GM20000 (cell line): Measurements from ENCODE around the gene IAH1.

Experiments
- DNase-seq: peaks from one replicate; pipeline ENCODE4 v3.0.0; 2012; ENCODE audit warnings: low spot score
- CTCF ChIP-seq: IDR thresholded peaks from 2 replicates; pipeline ENCODE4 v1.5.1; 2012; ENCODE audit warnings: mild to moderate bottlenecking, control low read depth; ENCODE audit errors: extremely low read depth, missing control alignments

Gene IAH1

DNA sequence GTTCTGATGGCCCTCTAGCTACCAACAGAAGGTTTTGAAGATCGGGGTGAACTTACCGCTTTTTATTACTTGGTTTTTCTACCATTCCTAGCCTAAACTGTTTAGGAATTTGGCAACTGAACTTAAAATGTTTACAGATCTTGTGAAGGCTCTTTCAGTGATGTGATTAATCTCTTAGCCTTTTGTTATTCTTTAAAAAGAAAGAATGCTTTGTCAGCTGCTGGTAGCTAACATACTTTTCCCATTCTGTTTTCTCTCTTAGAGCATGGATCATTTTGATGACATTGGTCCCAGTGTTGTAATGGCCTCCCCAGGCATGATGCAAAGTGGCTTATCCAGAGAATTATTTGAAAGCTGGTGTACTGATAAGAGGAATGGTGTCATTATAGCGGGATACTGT, 32.8 kb upstream of the IAH1 start:
- no peak for TF ChIP-seq CTCF
- no peak for DNase-seq

DNA sequence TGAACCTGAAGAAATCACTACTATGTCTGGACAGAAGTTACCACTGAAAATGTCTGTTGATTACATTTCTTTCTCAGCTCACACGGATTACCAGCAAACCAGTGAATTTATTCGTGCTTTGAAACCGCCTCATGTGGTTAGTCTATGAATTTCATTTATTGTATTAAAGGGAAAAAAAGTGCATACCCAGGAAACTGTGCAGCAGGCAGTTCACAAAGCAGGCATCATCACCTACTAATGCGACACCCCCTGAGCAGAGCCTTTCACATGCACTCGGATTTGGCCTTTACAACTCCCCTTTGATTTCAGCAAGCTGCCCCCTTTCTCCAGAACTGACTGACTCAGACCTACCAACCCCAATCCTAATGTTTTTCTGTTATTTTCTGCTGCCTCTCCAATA, 30.8 kb upstream of the IAH1 start:
- no peak for TF ChIP-seq CTCF
- no peak for DNase-seq

- TF ChIP-seq CTCF = no peak
- DNase-seq = no peak
These were observed 29.3 kb upstream of the IAH1 start for GRCh38 chr2:9445089-9445488.

DNA sequence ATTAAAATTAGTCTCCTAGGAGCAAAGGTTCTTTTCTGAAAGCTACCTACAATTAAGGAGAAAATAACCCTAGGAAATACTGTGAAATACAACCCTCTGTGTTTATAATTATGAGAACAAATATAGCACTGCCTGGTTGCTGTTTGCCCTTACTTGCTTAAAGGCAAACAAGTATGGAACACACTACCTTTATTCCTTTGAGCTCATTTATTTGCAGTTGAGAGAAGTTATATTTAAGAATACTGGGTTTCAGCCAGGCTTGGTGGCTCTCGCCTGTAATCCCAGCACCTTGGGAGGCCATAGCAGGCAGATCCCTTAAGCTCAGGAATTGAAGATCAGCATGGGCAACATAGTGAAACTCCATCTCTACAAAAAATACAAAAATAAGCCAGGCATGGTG, 23.1 kb upstream of the IAH1 start:
- TF ChIP-seq CTCF = no peak
- no peak for DNase-seq

DNA sequence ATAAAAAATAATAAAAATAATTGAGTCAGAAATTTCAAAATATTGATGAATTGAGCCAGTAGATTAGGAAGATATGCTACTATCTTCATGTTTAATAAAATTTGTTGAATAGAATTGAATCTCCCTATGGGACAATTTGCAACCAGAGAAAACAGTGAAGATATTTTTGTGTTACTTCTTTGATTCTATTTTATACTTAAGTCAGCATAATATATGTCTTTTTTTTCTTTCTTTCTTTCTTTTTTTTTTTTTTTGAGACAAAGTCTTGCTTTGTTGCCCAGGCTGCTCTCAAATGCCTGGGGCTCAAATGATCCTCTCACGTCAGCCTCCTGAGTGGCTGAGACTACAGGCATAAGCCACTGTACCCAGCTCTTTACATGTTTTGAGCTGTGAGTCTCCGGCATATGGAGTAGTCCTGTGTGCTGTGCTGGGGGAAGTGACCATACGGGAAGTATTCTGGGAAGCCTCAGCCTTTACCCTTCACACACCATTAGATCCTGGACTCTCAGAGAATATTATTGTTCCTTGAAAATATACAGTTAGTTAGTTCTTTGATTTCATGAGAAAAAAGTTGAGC, 13.8 kb upstream of the IAH1 start:
- no peak for TF ChIP-seq CTCF

DNA sequence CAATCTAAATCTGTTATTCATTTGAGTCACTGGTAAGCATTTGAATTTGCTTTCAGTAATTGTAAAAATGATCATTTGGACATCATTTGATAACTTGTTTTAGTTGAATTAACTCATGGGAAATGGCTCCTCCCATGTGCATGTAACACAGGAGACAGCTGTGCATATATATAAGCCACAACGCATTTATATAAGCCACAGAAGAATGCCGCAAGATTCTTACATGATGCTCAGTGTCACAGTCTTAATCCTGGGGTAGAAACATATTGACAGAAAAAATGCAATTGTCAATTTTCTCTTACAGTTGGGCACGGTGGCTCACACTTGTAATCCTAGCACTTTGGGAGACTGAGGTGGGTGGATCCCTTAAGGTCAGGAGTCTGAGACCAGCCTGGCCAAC, 13.3 kb upstream of the IAH1 start:
- TF ChIP-seq CTCF = no peak

More for the DNA sequence above, 13.8 kb upstream of the IAH1 start:
- DNase-seq = no peak

GRCh38 chr2:9462313-9462712, 12.0 kb upstream of the IAH1 start:
- TF ChIP-seq CTCF = no peak
- DNase-seq = no peak

More for the DNA sequence above, 13.3 kb upstream of the IAH1 start:
- no peak for DNase-seq
